ENCODE data around the gene KCNN1.

- TF ChIP-seq CTCF (IDR thresholded peaks at IDR 0.05), result no peak
- TF ChIP-seq POLR2A (IDR thresholded peaks at IDR 0.05), result no peak
These were observed 14.6 kb upstream of the KCNN1 start for GRCh38 chr19:17951990-17952976.

Data from thyroid gland (tissue), 4 donors.